Keratinocyte (primary cell): ENCODE data around the gene CDKN2AIP. TPM values are rescaled to one million over a fixed set of nuclear protein-coding genes. Genes with fewer than 3 reads are reported as not detected.

ENCODE experiments used
- DNase-seq: peaks from one replicate; pipeline ENCODE4 v3.0.0-alpha.2; 2011; ENCODE audit warnings: low read depth, missing footprints, low spot score
- FAIRE-seq: peaks from 2 replicates; lab custom pipeline; 2011; peaks lifted over from hg19 to GRCh38; lab: Jason Lieb, UNC
- H2AFZ ChIP-seq: 2 replicates; pipeline ENCODE4 v1.6.0; 2012; ENCODE audit warnings: low read length, control low read depth, inconsistent platforms; ENCODE audit not compliant: control insufficient read depth
- H3K27ac ChIP-seq: 2 replicates; pipeline ENCODE4 v1.5.1; 2011; ENCODE audit warnings: low read length; ENCODE audit not compliant: control insufficient read depth, insufficient read depth
- H3K27me3 ChIP-seq: 3 replicates; pipeline ENCODE4 v1.6.0; 2011; ENCODE audit warnings: low read length; ENCODE audit not compliant: control insufficient read depth, insufficient read depth; ENCODE audit errors: extremely low read depth
- H3K36me3 ChIP-seq, 2 experiments: 2 replicates in 1 of 2; 3 replicates in 1 of 2; pipeline ENCODE4 v1.5.1; 2011; ENCODE audit warnings: low read length in 2 of 2, mild to moderate bottlenecking in 1 of 2; ENCODE audit not compliant: control insufficient read depth in 2 of 2, insufficient read depth in 2 of 2; ENCODE audit errors: extremely low read depth in 1 of 2
- H3K4me1 ChIP-seq: 3 replicates; pipeline ENCODE4 v1.5.1; 2011; ENCODE audit warnings: low read length; ENCODE audit not compliant: control insufficient read depth, insufficient read depth; ENCODE audit errors: extremely low read depth
- H3K4me2 ChIP-seq: 3 replicates; pipeline ENCODE4 v1.6.0; 2011; ENCODE audit warnings: low read depth, low read length; ENCODE audit not compliant: control insufficient read depth, insufficient read depth; ENCODE audit errors: extremely low read depth
- H3K4me3 ChIP-seq, 3 experiments: fragments of 200-600 bp in 1 of 3; sonication (generic) in 1 of 3; 2 replicates in 2 of 3; 3 replicates in 1 of 3; pipeline ENCODE4 v1.5.1; 2011 to 2016; ENCODE audit warnings: low read length in 3 of 3, mild to moderate bottlenecking in 3 of 3, control low read depth in 2 of 3, inconsistent platforms in 1 of 3, low read depth in 1 of 3, mixed read lengths in 1 of 3, mixed run types in 1 of 3, moderate library complexity in 1 of 3; ENCODE audit not compliant: control insufficient read depth in 2 of 3, insufficient read depth in 2 of 3; ENCODE audit errors: extremely low read depth in 1 of 3
- H3K79me2 ChIP-seq: 2 replicates; pipeline ENCODE4 v1.6.0; 2012; ENCODE audit warnings: low read length; ENCODE audit not compliant: control insufficient read depth, insufficient read depth
- H3K9ac ChIP-seq: 3 replicates; pipeline ENCODE4 v1.6.0; 2011; ENCODE audit warnings: low read length; ENCODE audit not compliant: control insufficient read depth, insufficient read depth; ENCODE audit errors: extremely low read depth
- H3K9me1 ChIP-seq: 3 replicates; pipeline ENCODE4 v1.6.0; 2011; ENCODE audit warnings: low read length; ENCODE audit not compliant: control insufficient read depth, insufficient read depth; ENCODE audit errors: extremely low read depth
- H3K9me3 ChIP-seq: 2 replicates; pipeline ENCODE4 v1.5.1; 2012; ENCODE audit warnings: low read depth, low read length; ENCODE audit not compliant: control insufficient read depth
- H4K20me1 ChIP-seq: 3 replicates; pipeline ENCODE4 v1.6.0; 2011; ENCODE audit warnings: low read length; ENCODE audit not compliant: control insufficient read depth, insufficient read depth; ENCODE audit errors: extremely low read depth
- EZH2 ChIP-seq: IDR thresholded peaks from one replicate; pipeline ENCODE4 v1.6.1; 2012; ENCODE audit warnings: inconsistent platforms, mild to moderate bottlenecking, low read length, moderate library complexity
- dilution Hi-C: fragments of 300-500 bp; cut with MboI; formaldehyde crosslinking; loops from one replicate; pipeline ENCODE4 v1.7.0; 2020; ENCODE audit warnings: low sequenced_read_pairs; ENCODE audit not compliant: extremely low pct_ligation_motif_present
- polyA plus RNA-seq, 5 experiments: library from polyadenylated mRNA; depleted of rRNA in 3 of 5; stranded (reverse) in 3 of 5; stranded (forward) in 1 of 5; unstranded in 1 of 5; fragments of >200 nt; gene quantifications; 1 replicate in 1 of 5; 2 replicates in 3 of 5; 3 replicates in 1 of 5; pipeline versions ENCODE4 v1.2.1 to v1.2.3, GENCODE V29; 2011 to 2012; ENCODE audit warnings: missing spikeins in 2 of 5, low read depth in 1 of 5, low replicate concordance in 1 of 5
- TF ChIP-seq, protein P1 (sequence below), 3 experiments: IDR thresholded peaks in 1 of 3; conservative IDR thresholded peaks in 1 of 3; optimal IDR thresholded peaks in 1 of 3; 2 replicates in 2 of 3; 3 replicates in 1 of 3; pipeline versions ENCODE3 to v1.5.1; 2011; ENCODE audit warnings: low read length in 3 of 3, mild to moderate bottlenecking in 3 of 3, moderate library complexity in 2 of 3, control low read depth in 1 of 3, inconsistent platforms in 1 of 3; ENCODE audit not compliant: insufficient read depth in 2 of 3; ENCODE audit errors: extremely low read depth in 1 of 3

Gene CDKN2AIP
- polyA plus RNA-seq, 1 donor (not counting 4 experiments of a cell fraction or from before 2014, with no cell fraction given): 13.6 TPM

DNA sequence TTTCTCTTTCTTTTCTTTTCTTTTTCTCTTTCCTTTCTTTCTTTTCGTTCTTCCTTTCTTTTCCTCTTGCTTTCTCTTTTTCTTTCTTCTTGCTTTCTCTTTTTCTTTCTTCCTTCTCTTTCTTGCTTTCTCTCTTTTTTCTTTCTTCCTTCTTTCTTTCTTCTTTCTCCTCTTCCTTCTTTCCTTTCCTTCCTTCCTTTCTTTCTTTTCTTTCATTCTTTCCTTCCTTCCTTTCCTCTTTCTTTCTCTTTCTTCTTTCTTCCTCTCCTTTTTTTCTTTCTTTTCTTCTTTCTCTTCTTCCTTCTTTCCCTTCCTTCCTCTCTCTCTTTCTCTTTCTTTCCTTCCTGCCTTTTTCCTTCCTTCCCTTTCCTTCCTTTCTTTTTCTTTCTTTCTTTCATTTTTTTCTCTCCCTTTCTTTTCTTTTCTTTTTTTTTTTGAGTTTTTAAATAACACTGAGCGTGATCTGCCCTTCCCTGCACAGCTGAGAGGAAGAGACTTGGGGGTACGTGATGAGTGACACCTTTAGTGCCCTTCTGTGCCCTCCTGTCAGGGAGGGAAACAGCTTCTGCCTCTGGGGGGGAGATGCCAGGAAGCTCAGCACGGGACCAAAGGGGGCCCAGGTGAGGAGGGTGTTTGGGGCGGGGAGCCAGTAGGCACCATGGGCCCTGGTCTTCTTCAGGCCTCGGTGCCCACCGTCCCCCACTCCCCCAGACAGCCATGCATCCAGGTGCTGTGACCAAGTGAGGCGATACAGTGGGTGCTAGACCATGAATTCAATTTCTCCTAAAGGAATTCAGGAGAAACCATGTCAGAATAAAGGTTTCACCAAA, 36.6 kb upstream of the CDKN2AIP start:
- dilution Hi-C loops: loop anchor here (10.0 kb wide), 1 partner anchor 83 kb away; the partner anchor contains the start of genes CLDN22 and CLDN24
- Histone ChIP-seq H3K4me2 (peak overlapping the region; percentile 99), H3K27ac (no peak overlapping the region), H3K9me3 (no peaks in the 10 kb centered on the region), H3K9me1 (no peaks in the 10 kb centered on the region), H2AFZ (peak overlapping the region; percentile 96), H3K79me2 (no peaks in the 10 kb centered on the region), H3K36me3 (no peaks in the 10 kb centered on the region), H3K27me3 (no peaks in the 10 kb centered on the region), H3K4me1 (no peaks in the 10 kb centered on the region), H3K9ac (no peak overlapping the region), H4K20me1 (no peaks in the 10 kb centered on the region), H3K4me3 (peak overlapping the region in 1 of 3 experiments; percentile 80)
- FAIRE-seq: no peak
- TF ChIP-seq, protein P1, sequence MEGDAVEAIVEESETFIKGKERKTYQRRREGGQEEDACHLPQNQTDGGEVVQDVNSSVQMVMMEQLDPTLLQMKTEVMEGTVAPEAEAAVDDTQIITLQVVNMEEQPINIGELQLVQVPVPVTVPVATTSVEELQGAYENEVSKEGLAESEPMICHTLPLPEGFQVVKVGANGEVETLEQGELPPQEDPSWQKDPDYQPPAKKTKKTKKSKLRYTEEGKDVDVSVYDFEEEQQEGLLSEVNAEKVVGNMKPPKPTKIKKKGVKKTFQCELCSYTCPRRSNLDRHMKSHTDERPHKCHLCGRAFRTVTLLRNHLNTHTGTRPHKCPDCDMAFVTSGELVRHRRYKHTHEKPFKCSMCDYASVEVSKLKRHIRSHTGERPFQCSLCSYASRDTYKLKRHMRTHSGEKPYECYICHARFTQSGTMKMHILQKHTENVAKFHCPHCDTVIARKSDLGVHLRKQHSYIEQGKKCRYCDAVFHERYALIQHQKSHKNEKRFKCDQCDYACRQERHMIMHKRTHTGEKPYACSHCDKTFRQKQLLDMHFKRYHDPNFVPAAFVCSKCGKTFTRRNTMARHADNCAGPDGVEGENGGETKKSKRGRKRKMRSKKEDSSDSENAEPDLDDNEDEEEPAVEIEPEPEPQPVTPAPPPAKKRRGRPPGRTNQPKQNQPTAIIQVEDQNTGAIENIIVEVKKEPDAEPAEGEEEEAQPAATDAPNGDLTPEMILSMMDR (optimal IDR thresholded peaks at IDR 0.05 in 1 of 3, IDR thresholded peaks at IDR 0.05 in 1 of 3, conservative IDR thresholded peaks at IDR 0.05 in 1 of 3; ENCODE audit: extremely low read depth in 1 of 3, insufficient read depth in 2 of 3, low read length in 3 of 3): no peak
- TF ChIP-seq EZH2: no peak
- no peak for DNase-seq

DNA sequence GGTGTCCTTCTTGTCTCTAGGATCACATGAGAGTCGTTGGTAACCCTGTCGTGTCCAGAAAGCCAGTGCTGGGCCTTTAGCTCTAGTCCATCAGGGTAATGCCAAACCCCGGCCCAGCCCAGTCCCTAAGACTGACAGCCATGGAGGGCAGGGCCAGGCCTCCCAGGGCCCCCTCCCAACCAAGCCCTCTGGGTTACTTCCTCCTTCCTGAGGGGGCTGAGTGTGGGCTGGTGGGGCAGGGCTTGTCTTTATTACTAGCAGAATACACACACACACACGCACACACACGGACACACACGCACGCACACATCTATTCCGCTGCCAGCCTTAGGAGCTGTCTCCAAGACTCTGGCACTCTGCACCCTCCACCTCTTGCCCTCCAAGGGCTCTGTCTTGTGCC, 35.6 kb upstream of the CDKN2AIP start:
- TF ChIP-seq, protein P1 (optimal IDR thresholded peaks at IDR 0.05 in 1 of 3, IDR thresholded peaks at IDR 0.05 in 1 of 3, conservative IDR thresholded peaks at IDR 0.05 in 1 of 3; ENCODE audit: extremely low read depth in 1 of 3, insufficient read depth in 2 of 3, low read length in 3 of 3): no peak
- no peak for TF ChIP-seq EZH2
- H3K4me1 ChIP-seq: no peaks in the 10 kb centered on the region
- no peak overlapping the region for H2AFZ ChIP-seq
- no peak overlapping the region for H3K4me2 ChIP-seq
- H3K36me3 ChIP-seq: no peaks in the 10 kb centered on the region
- H3K9me3 ChIP-seq: no peaks in the 10 kb centered on the region
- dilution Hi-C loops: loop anchor here (10.0 kb wide), 1 partner anchor 84 kb away; the partner anchor contains the start of genes CLDN22 and CLDN24
- no peak overlapping the region for H3K9ac ChIP-seq
- no peaks in the 10 kb centered on the region for H3K9me1 ChIP-seq
- H3K79me2 ChIP-seq: no peaks in the 10 kb centered on the region
- H4K20me1 ChIP-seq: no peaks in the 10 kb centered on the region
- H3K4me3 ChIP-seq: no peak overlapping the region
- no peaks in the 10 kb centered on the region for H3K27me3 ChIP-seq
- FAIRE-seq (no peak), DNase-seq (no peak)
- no peak overlapping the region for H3K27ac ChIP-seq
